Stimulated activated CD4-positive, alpha-beta T cell treated with anti-CD3 and anti-CD28 coated beads, Interleukin-12 subunit alpha, Interleukin-12 subunit beta, amount 100 ng/mL, for 24 hours (primary cell): Measurements from ENCODE around the gene ARID5B.

Experiments
- DNase-seq, 2 experiments: peaks; one replicate each; pipeline ENCODE4 v3.0.0-alpha.2; 2020; ENCODE audit warnings: low read depth in 2 of 2

ARID5B gene

GRCh38 chr10:62096256-62096933 lies 194.9 kb downstream of the ARID5B start:
- DNase-seq: no peak

- no peak for DNase-seq
Measured at GRCh38 chr10:62098278-62099121, 197.0 kb downstream of the ARID5B start.

- no peak for DNase-seq
Measured at GRCh38 chr10:62099299-62099698, 197.8 kb downstream of the ARID5B start.

- no peak for DNase-seq
Measured at GRCh38 chr10:62103857-62104256, 202.4 kb downstream of the ARID5B start.

- no peak for DNase-seq
Measured at GRCh38 chr10:62106929-62107519, 205.5 kb downstream of the ARID5B start.

GRCh38 chr10:62108759-62109586 lies 207.5 kb downstream of the ARID5B start:
- DNase-seq: no peak

GRCh38 chr10:62109587-62110293 lies 208.2 kb downstream of the ARID5B start:
- DNase-seq: no peak

GRCh38 chr10:62112300-62112699 lies 210.8 kb downstream of the ARID5B start:
- DNase-seq: no peak

- DNase-seq: no peak
Measured at GRCh38 chr10:62112963-62113362, 211.5 kb downstream of the ARID5B start.

- no peak for DNase-seq
Measured at GRCh38 chr10:62113680-62114079, 212.2 kb downstream of the ARID5B start.

- no peak for DNase-seq
Measured at GRCh38 chr10:62115321-62115720, 213.8 kb downstream of the ARID5B start.

GRCh38 chr10:62115842-62116241 lies 214.3 kb downstream of the ARID5B start:
- no peak for DNase-seq

- no peak for DNase-seq
Measured at GRCh38 chr10:62116896-62117295, 215.4 kb downstream of the ARID5B start.

- DNase-seq: no peak
Measured at GRCh38 chr10:62121187-62121530, 219.7 kb downstream of the ARID5B start.

- DNase-seq: no peak
Measured at GRCh38 chr10:62127975-62128374, 226.5 kb downstream of the ARID5B start.

- DNase-seq: no peak
Measured at GRCh38 chr10:62130948-62131347, 229.4 kb downstream of the ARID5B start.

- DNase-seq: no peak
Measured at GRCh38 chr10:62131724-62132123, 230.2 kb downstream of the ARID5B start.

GRCh38 chr10:62133618-62134017 lies 232.1 kb downstream of the ARID5B start:
- DNase-seq: no peak

GRCh38 chr10:62136931-62137330 lies 235.4 kb downstream of the ARID5B start:
- no peak for DNase-seq
